Breast epithelium (tissue), 3 donors: ENCODE results near the gene RBCK1.

Experiments
- CTCF ChIP-seq, 3 donors: fragments of 450-650 bp; IDR thresholded peaks; one replicate each; pipeline ENCODE4 v1.5.1; 2016 to 2017; ENCODE audit warnings: antibody characterized with exemption in 3 of 3, mild to moderate bottlenecking in 3 of 3, moderate library complexity in 3 of 3
- POLR2AphosphoS5 ChIP-seq, 3 donors: sonication (generic); formaldehyde crosslinking; IDR thresholded peaks; one replicate each; pipeline ENCODE4 v1.6.1; 2017; ENCODE audit warnings: antibody characterized with exemption in 3 of 3

GRCh38 chr20:415820-416322 lies 7.8 kb downstream of the RBCK1 start:
- TF ChIP-seq CTCF (IDR thresholded peaks at IDR 0.05) (no peak), POLR2AphosphoS5 (IDR thresholded peaks at IDR 0.05) (no peak)
